Epithelial cell of esophagus (primary cell): ENCODE data around the gene NRXN2.

Experiments
- DNase-seq: peaks from one replicate; pipeline ENCODE4 v3.0.0; 2010; ENCODE audit warnings: low read depth
- H3K4me3 ChIP-seq: 2 replicates; pipeline ENCODE4 v1.5.1; 2011; ENCODE audit warnings: mild to moderate bottlenecking, low read length, control low read depth
- TF ChIP-seq, protein P1 (sequence below): IDR thresholded peaks from 2 replicates; pipeline ENCODE4 v1.5.1; 2011; ENCODE audit warnings: low read depth, mild to moderate bottlenecking, low read length, control low read depth, inconsistent platforms; ENCODE audit not compliant: insufficient read depth; ENCODE audit errors: missing control alignments

The NRXN2 gene

DNA sequence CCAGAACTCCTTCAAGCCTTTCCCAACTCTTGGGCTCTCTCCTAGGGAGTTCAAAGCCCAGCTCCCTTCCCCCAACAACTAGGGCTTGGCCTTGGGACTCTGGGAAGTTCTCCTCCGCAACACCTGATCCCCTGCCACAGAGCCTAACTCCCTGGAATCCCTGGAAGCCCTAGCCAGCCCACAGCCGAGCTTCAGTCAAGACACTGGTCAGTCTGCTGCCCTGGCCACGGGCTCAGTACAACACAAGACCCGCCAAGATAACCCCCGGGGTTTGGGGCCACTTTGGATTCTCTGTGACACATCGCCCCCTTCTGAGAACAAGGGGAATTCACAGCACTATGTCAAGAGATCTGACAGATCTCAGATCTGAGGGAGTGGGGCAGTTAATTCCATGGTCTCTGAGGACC is 73.7 kb downstream of the NRXN2 start:
- no peak overlapping the region for H3K4me3 ChIP-seq
- DNase-seq = peak; percentile 30
- TF ChIP-seq, protein P1, sequence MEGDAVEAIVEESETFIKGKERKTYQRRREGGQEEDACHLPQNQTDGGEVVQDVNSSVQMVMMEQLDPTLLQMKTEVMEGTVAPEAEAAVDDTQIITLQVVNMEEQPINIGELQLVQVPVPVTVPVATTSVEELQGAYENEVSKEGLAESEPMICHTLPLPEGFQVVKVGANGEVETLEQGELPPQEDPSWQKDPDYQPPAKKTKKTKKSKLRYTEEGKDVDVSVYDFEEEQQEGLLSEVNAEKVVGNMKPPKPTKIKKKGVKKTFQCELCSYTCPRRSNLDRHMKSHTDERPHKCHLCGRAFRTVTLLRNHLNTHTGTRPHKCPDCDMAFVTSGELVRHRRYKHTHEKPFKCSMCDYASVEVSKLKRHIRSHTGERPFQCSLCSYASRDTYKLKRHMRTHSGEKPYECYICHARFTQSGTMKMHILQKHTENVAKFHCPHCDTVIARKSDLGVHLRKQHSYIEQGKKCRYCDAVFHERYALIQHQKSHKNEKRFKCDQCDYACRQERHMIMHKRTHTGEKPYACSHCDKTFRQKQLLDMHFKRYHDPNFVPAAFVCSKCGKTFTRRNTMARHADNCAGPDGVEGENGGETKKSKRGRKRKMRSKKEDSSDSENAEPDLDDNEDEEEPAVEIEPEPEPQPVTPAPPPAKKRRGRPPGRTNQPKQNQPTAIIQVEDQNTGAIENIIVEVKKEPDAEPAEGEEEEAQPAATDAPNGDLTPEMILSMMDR = peak; percentile 64

DNA sequence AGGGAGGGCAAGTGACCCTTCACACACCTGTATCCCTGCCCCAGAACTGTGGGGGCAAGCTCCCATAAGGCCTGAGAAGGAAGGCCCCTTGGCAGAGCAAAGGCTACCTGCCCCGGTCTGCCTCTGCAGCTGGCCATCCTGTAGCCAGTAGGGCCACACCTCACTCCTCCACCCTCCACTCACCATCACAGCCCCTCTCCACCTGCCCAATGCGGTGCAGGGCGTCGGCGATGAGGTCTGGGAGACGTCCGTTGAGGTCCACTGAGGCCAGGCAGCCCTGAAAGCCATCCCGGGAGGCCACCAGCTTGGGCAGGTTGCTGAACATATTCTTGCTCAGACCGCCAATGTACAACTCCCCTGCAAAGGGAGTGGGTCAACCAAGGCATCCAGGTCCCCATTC is 74.4 kb downstream of the NRXN2 start:
- TF ChIP-seq, protein P1 = no peak
- H3K4me3 ChIP-seq = no peak overlapping the region
- DNase-seq = no peak

DNA sequence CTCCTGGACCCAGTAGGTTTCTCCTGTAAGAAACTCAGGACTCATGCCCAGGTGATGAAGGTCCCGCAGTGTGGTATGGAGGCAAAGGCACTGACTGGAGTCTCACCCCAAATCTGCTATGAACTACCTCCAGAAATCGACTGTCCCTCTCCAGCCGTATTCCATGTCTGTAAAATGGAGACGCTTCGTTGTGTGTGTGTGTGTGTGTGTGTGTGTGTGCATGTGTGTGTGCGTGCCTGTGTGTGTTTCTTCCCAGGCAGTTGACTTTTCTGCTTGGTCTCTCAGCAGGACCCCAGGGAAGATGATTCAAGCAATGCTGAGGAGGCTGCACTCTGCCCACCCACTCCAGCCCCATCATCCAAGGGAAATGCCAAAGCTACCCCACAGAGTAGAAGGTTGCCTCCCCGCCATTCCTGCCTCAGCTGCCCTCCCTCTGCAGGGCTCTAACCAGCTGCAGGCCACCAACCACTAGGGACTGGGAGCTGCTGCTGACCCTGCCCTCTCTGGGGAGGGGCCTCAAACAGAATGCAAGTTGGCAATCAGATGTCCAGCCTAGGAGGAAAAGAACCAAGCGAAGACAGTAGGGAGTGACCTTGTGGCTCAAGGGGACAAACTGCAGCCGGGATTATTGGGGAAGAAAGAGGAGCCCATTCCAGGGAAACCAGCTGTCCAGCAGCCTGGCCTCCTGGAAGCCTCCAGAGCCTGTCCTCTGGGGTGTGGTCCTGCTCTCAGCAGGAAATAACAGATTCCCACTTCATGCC is 75.8 kb downstream of the NRXN2 start:
- no peak overlapping the region for H3K4me3 ChIP-seq
- no peak for DNase-seq
- TF ChIP-seq, protein P1 = no peak

DNA sequence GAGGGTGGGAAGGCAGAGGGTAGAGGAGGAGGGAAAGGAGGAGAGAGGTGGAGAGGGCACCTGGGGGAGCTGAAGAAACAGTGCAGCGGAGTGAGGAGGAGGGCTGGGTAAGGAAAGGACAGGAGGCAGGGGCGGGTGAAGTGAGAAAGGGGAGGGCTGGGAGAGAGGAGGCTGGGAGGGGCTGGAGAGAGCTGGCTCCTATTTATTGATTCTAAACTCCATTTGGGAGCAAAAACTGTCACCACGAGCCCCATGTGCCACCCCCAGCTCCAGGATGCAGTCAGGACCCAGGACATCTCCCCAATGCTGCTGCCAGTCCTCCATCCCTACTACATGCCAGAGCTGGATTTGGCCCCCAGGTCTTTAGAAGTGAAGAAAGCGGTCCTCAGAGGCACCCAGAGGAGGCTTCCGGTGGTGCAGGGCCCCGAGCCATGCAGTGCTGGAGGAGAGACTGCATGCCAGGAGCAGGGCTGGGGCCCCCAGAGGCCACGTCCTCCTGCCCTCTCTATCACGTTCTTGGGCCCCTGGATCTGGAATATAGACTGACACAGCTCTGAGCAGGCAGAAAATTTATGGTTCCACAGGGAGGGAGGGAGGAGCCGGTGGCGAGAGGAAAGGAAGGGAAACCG is 78.2 kb downstream of the NRXN2 start:
- DNase-seq = peak; percentile 16
- H3K4me3 ChIP-seq = no peak overlapping the region
- TF ChIP-seq, protein P1 = peak; percentile 20

DNA sequence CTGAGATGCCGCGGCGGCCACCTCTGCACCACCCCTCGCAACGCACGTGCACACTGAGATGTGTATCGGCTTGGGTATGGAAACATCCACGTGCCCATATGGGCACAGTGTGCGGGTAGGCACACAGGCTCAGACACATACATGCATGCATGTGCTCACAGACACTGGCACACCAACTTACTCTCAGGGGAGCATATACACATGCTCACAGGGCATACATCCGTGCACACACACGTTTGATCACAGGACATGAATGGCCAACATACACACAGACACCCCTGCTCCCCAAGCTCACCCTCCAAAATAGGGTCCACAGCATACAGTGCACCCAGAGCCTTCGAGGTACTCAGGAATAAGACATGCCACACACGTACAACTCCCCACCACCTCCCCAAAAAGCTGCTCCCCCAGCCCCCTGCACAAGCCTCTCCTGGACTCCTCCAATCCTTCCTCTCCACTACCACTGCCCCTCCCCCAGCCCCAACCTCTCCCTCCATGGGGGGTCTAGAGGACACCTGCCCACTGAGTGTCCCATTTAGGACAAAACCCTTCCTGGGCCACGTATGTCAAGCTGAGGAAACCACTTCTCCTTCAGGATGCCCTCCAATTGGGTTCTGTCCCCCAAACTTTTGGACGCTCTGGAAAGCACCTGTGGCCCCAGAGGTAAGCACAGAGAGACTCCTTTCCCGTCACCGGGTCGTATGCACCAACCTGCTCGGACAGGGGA is 78.9 kb downstream of the NRXN2 start:
- no peak overlapping the region for H3K4me3 ChIP-seq

DNA sequence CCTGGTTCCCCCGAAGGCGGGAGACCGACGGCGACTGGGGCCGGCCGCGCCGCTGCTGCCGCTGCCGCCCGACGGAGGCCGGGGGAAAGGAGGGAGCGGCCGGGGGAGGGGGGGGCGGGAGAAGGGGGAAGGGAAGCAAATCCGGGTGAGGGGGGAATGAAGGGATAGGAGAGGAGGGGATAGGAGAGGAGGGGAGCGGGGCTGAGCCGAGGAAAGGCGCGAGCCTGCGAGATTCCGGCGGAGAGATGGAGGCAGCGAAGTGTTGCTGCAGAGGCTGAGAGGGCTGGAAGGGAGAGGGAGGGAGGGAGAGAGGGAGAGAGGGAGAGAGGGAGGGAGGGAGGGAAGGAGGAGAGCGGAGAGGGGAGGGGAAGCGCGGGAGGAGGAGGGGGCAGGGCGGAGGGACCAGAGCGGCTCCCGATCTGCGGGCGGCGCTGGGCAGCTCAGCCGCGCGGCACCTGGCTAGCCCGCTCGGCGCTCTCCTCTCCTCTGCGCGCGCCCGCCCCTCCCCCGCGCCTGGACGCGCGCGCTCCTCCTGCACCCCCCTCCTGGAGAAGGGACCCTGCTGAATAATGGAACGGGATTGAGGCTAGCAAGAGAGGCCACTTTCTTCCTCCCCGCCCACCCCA is 79.6 kb downstream of the NRXN2 start:
- DNase-seq = no peak
- TF ChIP-seq, protein P1 = no peak

More for the DNA sequence above, 78.9 kb downstream of the NRXN2 start:
- DNase-seq = no peak
- TF ChIP-seq, protein P1 = no peak

More for the DNA sequence above, 79.6 kb downstream of the NRXN2 start:
- H3K4me3 ChIP-seq = no peak overlapping the region
